Gastroesophageal sphincter (tissue), 4 donors: Measurements from ENCODE around the gene TERF2IP. TPM values are rescaled to one million over a fixed set of nuclear protein-coding genes. Genes with fewer than 3 reads are reported as not detected.
A peak's percentile ranks its signal among the peaks of the same experiment; 100 is the strongest.

ENCODE experiments used
- ATAC-seq: fragments of 150-250 bp; one replicate; pipeline ENCODE4 v1.9.1; 2016; ENCODE audit warnings: mild to moderate bottlenecking, moderate library complexity
- H3K27ac ChIP-seq, 4 donors: fragments of 200-600 bp; sonication (generic) in 3 of 4; 1 replicate in 3 of 4; 2 replicates in 1 of 4; pipeline ENCODE4 v1.5.1; 2016 to 2019
- H3K27me3 ChIP-seq: fragments of 200-600 bp; sonication (generic); one replicate; pipeline ENCODE4 v1.5.1; 2019
- H3K36me3 ChIP-seq, 2 donors: fragments of 200-600 bp; sonication (generic); one replicate each; pipeline ENCODE4 v1.5.1; 2019; ENCODE audit warnings: control low read depth in 1 of 2
- H3K4me1 ChIP-seq, 3 donors: fragments of 200-600 bp; sonication (generic); 1 replicate in 2 of 3; 2 replicates in 1 of 3; pipeline ENCODE4 v1.5.1; 2016 to 2019; ENCODE audit warnings: control low read depth in 2 of 3
- H3K4me3 ChIP-seq, 2 donors: fragments of 200-600 bp; sonication (generic); one replicate each; pipeline ENCODE4 v1.5.1; 2019; ENCODE audit warnings: mild to moderate bottlenecking in 1 of 2, moderate library complexity in 1 of 2
- H3K9me3 ChIP-seq, 3 donors: fragments of 200-600 bp; sonication (generic); one replicate each; pipeline ENCODE4 v1.5.1; 2017 to 2019; ENCODE audit warnings: control low read depth in 2 of 3
- CTCF ChIP-seq, 4 experiments: fragments of 200-600 bp in 2 of 4; fragments of 450-650 bp in 2 of 4; sonication (generic) in 1 of 4; IDR thresholded peaks; one replicate each; pipeline ENCODE4 v1.5.1; 2017 to 2019; ENCODE audit warnings: antibody characterized with exemption in 4 of 4, mild to moderate bottlenecking in 2 of 4, moderate library complexity in 2 of 4
- EP300 ChIP-seq: sonication (generic); formaldehyde crosslinking; IDR thresholded peaks from one replicate; pipeline ENCODE4 v1.6.1; 2017; ENCODE audit warnings: antibody characterized with exemption, mild to moderate bottlenecking
- POLR2A ChIP-seq, 2 donors: fragments of 450-650 bp; IDR thresholded peaks; one replicate each; pipeline ENCODE4 v1.6.1; 2017; ENCODE audit warnings: antibody characterized with exemption in 2 of 2, mild to moderate bottlenecking in 2 of 2, moderate library complexity in 1 of 2
- POLR2AphosphoS5 ChIP-seq: sonication (generic); formaldehyde crosslinking; IDR thresholded peaks from one replicate; pipeline ENCODE4 v1.6.1; 2017; ENCODE audit warnings: antibody characterized with exemption
- WGBS, 2 donors: methylation state at CpG; one replicate each; pipeline ENCODE4 v1.1.5; 2018; ENCODE audit warnings: low coverage in 1 of 2; 5-methylcytosine and 5-hydroxymethylcytosine counted together
- total RNA-seq, 4 donors: library from RNA; depleted of rRNA; stranded (reverse); fragments of >200 nt; gene quantifications; one replicate each; pipeline ENCODE4 v1.1.0, GENCODE V29; 2016

The TERF2IP gene
- total RNA-seq, 4 donors from 2014 or later, result 64.3 to 82.2 (median 71.4) TPM

- Histone ChIP-seq H3K4me3 (no peak overlapping the region), H3K9me3 (no peaks in the 10 kb centered on the region), H3K27me3 (no peaks in the 10 kb centered on the region), H3K4me1 (peaks cover 4 to 27% (median 10%) of the 10 kb centered on the region in 3 donors), H3K36me3 (peaks cover 0 to 52% of the 10 kb centered on the region in 2 donors), H3K27ac (no peak overlapping the region)
- WGBS, 2 donors, result 83 to 85% methylated on average over 2 to 15 of the region's 20 CpGs
- no peak for TF ChIP-seq POLR2AphosphoS5
- no peak for TF ChIP-seq POLR2A (IDR thresholded peaks at IDR 0.05)
- no peak for TF ChIP-seq EP300
- TF ChIP-seq CTCF (IDR thresholded peaks at IDR 0.05), result no peak
- no peak for ATAC-seq
Observed at GRCh38 chr16:75620326-75621169, 27.0 kb upstream of the TERF2IP start.

GRCh38 chr16:75621170-75621477, 26.4 kb upstream of the TERF2IP start:
- H3K27ac ChIP-seq, result peak overlapping the region in 1 of 4 donors; percentile 95
- H3K27me3 ChIP-seq, result no peaks in the 10 kb centered on the region
- H3K36me3 ChIP-seq, result peaks cover 0 to 52% of the 10 kb centered on the region in 2 donors
- no peak for ATAC-seq
- H3K4me3 ChIP-seq, result no peak overlapping the region
- TF ChIP-seq CTCF (IDR thresholded peaks at IDR 0.05) (peak in 2 of 4 experiments; percentile 34 to 35), POLR2AphosphoS5 (no peak), POLR2A (IDR thresholded peaks at IDR 0.05) (no peak), EP300 (no peak)
- H3K4me1 ChIP-seq, result peaks cover 4 to 27% (median 10%) of the 10 kb centered on the region in 3 donors
- WGBS, 2 donors, result 10 to 18% methylated on average over 2 of the region's 2 CpGs
- H3K9me3 ChIP-seq, result no peaks in the 10 kb centered on the region

- TF ChIP-seq CTCF (IDR thresholded peaks at IDR 0.05) (peak in 2 of 4 experiments; percentile 3 to 22), POLR2A (IDR thresholded peaks at IDR 0.05) (peak; percentile 67 to 73), EP300 (no peak), POLR2AphosphoS5 (peak; percentile 91)
- Histone ChIP-seq H3K36me3 (peaks cover 0 to 53% of the 10 kb centered on the region in 2 donors), H3K27ac (peak within 1 kb of the TSS; percentile 84 to 95 (median 92)), H3K4me3 (peak within 1 kb of the TSS; percentile 79 to 83), H3K27me3 (no peaks in the 10 kb centered on the region), H3K9me3 (no peaks in the 10 kb centered on the region), H3K4me1 (peaks cover 4 to 27% (median 10%) of the 10 kb centered on the region in 3 donors)
- ATAC-seq, result peak; percentile 99
- 0 to 2% methylated on average over 8 to 11 of the region's 62 CpGs for WGBS, 2 donors
Observed at GRCh38 chr16:75622761-75623605, 24.6 kb upstream of the TERF2IP start, which contains the start of gene ADAT1. ADAT1 (minus strand) TSS chr16:75623281; CDS start chr16:75620799, 2,482 bp downstream.

GRCh38 chr16:75624921-75625334, 22.6 kb upstream of the TERF2IP start:
- no peak for TF ChIP-seq EP300
- TF ChIP-seq POLR2A (IDR thresholded peaks at IDR 0.05), result no peak
- no peak for TF ChIP-seq CTCF (IDR thresholded peaks at IDR 0.05)
- no peak for TF ChIP-seq POLR2AphosphoS5
- no peak overlapping the region for H3K27ac ChIP-seq
- H3K4me3 ChIP-seq, result no peak overlapping the region
- peaks cover 4 to 27% (median 10%) of the 10 kb centered on the region in 3 donors for H3K4me1 ChIP-seq
- H3K36me3 ChIP-seq, result peaks cover 0 to 53% of the 10 kb centered on the region in 2 donors
- no peaks in the 10 kb centered on the region for H3K27me3 ChIP-seq
- ATAC-seq, result no peak
- WGBS, 2 donors, result 62 to 81% methylated on average over 4 of the region's 4 CpGs
- no peaks in the 10 kb centered on the region for H3K9me3 ChIP-seq
